ENCODE results near the gene CADM1. TPM values are rescaled to one million over a fixed set of nuclear protein-coding genes. Genes with fewer than 3 reads are reported as not detected.

Gene CADM1
- total and polyA plus RNA-seq, 9 of the 15 experiments (the other 6 are each of a cell fraction or from before 2014, with no cell fraction given): 0.42 TPM; not detected in 8

- no peak for TF ChIP-seq NR2C1 (IDR thresholded peaks at IDR 0.05)
- no peak for TF ChIP-seq NR2C1 (tag; IDR thresholded peaks at IDR 0.05)
- TF ChIP-seq TARDBP (IDR thresholded peaks at IDR 0.05): no peak
- no peak for TF ChIP-seq ZFX (CRISPR knock-in tag; IDR thresholded peaks at IDR 0.05)
- TF ChIP-seq CEBPB (tag; IDR thresholded peaks at IDR 0.05): no peak
- TF ChIP-seq, protein P1, sequence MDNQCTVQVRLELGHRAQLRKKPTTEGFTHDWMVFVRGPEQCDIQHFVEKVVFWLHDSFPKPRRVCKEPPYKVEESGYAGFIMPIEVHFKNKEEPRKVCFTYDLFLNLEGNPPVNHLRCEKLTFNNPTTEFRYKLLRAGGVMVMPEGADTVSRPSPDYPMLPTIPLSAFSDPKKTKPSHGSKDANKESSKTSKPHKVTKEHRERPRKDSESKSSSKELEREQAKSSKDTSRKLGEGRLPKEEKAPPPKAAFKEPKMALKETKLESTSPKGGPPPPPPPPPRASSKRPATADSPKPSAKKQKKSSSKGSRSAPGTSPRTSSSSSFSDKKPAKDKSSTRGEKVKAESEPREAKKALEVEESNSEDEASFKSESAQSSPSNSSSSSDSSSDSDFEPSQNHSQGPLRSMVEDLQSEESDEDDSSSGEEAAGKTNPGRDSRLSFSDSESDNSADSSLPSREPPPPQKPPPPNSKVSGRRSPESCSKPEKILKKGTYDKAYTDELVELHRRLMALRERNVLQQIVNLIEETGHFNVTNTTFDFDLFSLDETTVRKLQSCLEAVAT (IDR thresholded peaks at IDR 0.05): no peak
- TF ChIP-seq, protein P2, sequence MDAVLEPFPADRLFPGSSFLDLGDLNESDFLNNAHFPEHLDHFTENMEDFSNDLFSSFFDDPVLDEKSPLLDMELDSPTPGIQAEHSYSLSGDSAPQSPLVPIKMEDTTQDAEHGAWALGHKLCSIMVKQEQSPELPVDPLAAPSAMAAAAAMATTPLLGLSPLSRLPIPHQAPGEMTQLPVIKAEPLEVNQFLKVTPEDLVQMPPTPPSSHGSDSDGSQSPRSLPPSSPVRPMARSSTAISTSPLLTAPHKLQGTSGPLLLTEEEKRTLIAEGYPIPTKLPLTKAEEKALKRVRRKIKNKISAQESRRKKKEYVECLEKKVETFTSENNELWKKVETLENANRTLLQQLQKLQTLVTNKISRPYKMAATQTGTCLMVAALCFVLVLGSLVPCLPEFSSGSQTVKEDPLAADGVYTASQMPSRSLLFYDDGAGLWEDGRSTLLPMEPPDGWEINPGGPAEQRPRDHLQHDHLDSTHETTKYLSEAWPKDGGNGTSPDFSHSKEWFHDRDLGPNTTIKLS (IDR thresholded peaks at IDR 0.05; ENCODE audit: borderline replicate concordance, low read depth): no peak
Observed at GRCh38 chr11:115244296-115244695, 259.9 kb downstream of the CADM1 start (continued).

DNA sequence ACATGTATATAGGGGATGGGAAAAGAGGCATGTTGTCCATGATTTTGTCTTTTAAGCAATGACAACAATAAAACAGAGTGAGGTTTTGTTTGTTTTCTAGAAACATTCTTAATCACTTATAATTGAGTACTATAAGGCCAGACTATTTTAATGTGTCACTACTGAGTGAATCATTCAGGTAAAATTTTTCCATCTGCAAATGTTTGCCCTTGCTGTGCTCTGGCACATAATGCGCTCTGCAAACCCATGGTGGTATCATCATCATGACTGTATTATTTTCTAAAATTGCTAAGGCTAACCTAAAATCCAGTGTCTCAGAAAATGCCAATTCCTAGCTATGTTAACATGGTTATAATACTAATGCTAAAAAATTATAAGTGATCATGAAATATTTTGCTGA is 261.2 kb downstream of the CADM1 start:
- H3K9me3 ChIP-seq (replicated peaks; ENCODE audit: control insufficient read depth, insufficient read depth, low read depth, low read length): no peaks in the 10 kb centered on the region
- no peak overlapping the region for H2AFZ ChIP-seq (ENCODE audit: low read depth, low read length)
- ChIA-PET POLR2A (no interaction called here), CTCF (ENCODE audit: low intra/inter-chr PET ratio) (no interaction called here)
- H3K27me3 ChIP-seq (ENCODE audit: control insufficient read depth in 2 of 2, insufficient read depth in 2 of 2, low read length in 2 of 2): no peaks in the 10 kb centered on the region
- H3K4me3 ChIP-seq: no peak overlapping the region
- intact Hi-C loops (cut with micrococcal nuclease): no loop called here
- H3K9me1 ChIP-seq (ENCODE audit: control insufficient read depth, insufficient read depth, low read length): no peaks in the 10 kb centered on the region
- FAIRE-seq: no peak
- in situ Hi-C loops (cut with MboI): no loop called here
- H3K79me2 ChIP-seq (ENCODE audit: control insufficient read depth, insufficient read depth, low read length): no peaks in the 10 kb centered on the region
- no peak overlapping the region for H3K27ac ChIP-seq (ENCODE audit: extremely low read depth, low read depth, low read length)
- no peaks in the 10 kb centered on the region for H3K36me3 ChIP-seq (ENCODE audit: control insufficient read depth, insufficient read depth, low read length)
- 10% methylated on average over 1 of the region's 1 CpG for WGBS (ENCODE audit: insufficient coverage, low coverage, missing lambda C conversion rate)
- no peak for DNase-seq (ENCODE audit: extremely low read depth in 1 of 4, low spot score in 3 of 4)
- no peak for ATAC-seq
- H3K4me1 ChIP-seq (replicated peaks in 1 of 2; ENCODE audit: control insufficient read depth in 2 of 2, insufficient read depth in 2 of 2, low read length in 2 of 2): no peaks in the 10 kb centered on the region
- no peaks in the 10 kb centered on the region for H4K20me1 ChIP-seq (replicated peaks; ENCODE audit: control insufficient read depth, insufficient read depth, low read length)
- TF ChIP-seq FOXA1 (IDR thresholded peaks at IDR 0.05; ENCODE audit: borderline replicate concordance): no peak
- no peak for TF ChIP-seq ZZZ3 (IDR thresholded peaks at IDR 0.05)
- no peak for TF ChIP-seq ZNF830 (CRISPR knock-in tag; IDR thresholded peaks at IDR 0.05)
- TF ChIP-seq, protein P3, sequence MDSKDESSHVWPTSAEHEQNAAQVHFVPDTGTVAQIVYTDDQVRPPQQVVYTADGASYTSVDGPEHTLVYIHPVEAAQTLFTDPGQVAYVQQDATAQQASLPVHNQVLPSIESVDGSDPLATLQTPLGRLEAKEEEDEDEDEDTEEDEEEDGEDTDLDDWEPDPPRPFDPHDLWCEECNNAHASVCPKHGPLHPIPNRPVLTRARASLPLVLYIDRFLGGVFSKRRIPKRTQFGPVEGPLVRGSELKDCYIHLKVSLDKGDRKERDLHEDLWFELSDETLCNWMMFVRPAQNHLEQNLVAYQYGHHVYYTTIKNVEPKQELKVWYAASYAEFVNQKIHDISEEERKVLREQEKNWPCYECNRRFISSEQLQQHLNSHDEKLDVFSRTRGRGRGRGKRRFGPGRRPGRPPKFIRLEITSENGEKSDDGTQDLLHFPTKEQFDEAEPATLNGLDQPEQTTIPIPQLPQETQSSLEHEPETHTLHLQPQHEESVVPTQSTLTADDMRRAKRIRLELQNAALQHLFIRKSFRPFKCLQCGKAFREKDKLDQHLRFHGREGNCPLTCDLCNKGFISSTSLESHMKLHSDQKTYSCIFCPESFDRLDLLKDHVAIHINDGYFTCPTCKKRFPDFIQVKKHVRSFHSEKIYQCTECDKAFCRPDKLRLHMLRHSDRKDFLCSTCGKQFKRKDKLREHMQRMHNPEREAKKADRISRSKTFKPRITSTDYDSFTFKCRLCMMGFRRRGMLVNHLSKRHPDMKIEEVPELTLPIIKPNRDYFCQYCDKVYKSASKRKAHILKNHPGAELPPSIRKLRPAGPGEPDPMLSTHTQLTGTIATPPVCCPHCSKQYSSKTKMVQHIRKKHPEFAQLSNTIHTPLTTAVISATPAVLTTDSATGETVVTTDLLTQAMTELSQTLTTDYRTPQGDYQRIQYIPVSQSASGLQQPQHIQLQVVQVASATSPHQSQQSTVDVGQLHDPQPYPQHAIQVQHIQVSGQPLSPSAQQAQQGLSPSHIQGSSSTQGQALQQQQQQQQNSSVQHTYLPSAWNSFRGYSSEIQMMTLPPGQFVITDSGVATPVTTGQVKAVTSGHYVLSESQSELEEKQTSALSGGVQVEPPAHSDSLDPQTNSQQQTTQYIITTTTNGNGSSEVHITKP (IDR thresholded peaks at IDR 0.05; ENCODE audit: partially characterized antibody): no peak
- no peak for TF ChIP-seq THRA (IDR thresholded peaks at IDR 0.05)
- TF ChIP-seq POLR2G (IDR thresholded peaks at IDR 0.05; ENCODE audit: low read depth, low read length): no peak
- no TSS peak for BruUV-seq (replicated peaks)
- H3K4me2 ChIP-seq (ENCODE audit: insufficient read depth, low read length): no peak overlapping the region
- H3K9ac ChIP-seq (ENCODE audit: insufficient read depth in 1 of 2, low read depth in 2 of 2, low read length in 2 of 2): no peak overlapping the region

Data from K562 (cell line).